OCI-LY3 (cell line): ENCODE results near the gene IFT88.

Experiments
- CTCF ChIP-seq: fragments of 200-600, 300-600 bp; sonication (generic); IDR thresholded peaks from 2 replicates; pipeline ENCODE4 v1.5.1; 2014; ENCODE audit warnings: antibody characterized with exemption, low read length, low read depth
- EZH2phosphoT487 ChIP-seq: fragments of 200-600 bp; shearing (Covaris generic); IDR thresholded peaks from 2 replicates; pipeline ENCODE4 v1.6.1; 2018; ENCODE audit warnings: antibody characterized with exemption, mixed run types, low read depth

- no peak for TF ChIP-seq CTCF
- TF ChIP-seq EZH2phosphoT487 = no peak
Measured at GRCh38 chr13:20706661-20707060, 139.7 kb downstream of the IFT88 start.
